Measurements from ENCODE around the gene MBD5.

The MBD5 gene

GRCh38 chr2:148234143-148234542 is 213.3 kb downstream of the MBD5 start:
- no peak for DNase-seq

DNA sequence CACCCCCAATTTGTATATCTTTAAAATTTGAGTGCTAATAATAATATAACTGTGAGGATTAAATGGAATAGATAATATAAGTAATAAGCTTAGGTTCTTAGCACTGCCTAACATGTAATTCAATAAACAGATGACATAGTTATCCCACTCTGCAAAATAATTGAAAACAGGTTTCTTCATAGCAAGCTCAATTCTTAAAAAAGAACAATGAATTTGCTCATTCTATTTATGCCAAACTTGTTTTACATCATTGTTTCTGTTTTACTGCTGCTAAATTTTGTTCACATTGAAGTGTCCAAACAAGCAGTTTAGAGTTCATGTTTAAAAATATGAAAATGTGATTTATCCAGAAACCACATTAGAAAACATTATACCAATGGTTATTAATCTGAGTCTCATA is 217.0 kb downstream of the MBD5 start:
- no peak for DNase-seq

DNA sequence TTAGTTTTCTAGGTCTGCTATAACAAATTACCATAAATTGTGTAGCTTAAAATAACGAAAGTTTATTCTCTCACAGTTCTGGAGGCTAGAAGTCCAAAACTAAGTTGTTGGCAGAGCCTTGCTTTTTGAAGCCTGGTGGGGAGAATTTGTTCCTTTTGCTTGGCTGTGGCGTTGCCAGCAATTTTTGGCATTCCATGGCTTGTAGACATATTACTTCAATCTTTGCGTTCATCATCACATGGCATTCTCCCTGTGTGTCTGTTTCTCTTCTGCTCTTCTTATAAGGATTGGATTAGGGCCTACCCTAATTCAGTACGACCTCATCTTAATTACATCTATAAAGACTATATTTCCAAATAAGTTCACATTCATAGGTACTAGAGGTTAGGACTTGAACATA is 217.7 kb downstream of the MBD5 start:
- DNase-seq, result no peak

- DNase-seq, result no peak
Measured at GRCh38 chr2:148240838-148241237, 219.9 kb downstream of the MBD5 start.

- no peak for DNase-seq
Measured at GRCh38 chr2:148244593-148245292, 223.9 kb downstream of the MBD5 start.

GRCh38 chr2:148251993-148252392 is 231.1 kb downstream of the MBD5 start:
- DNase-seq, result no peak

DNA sequence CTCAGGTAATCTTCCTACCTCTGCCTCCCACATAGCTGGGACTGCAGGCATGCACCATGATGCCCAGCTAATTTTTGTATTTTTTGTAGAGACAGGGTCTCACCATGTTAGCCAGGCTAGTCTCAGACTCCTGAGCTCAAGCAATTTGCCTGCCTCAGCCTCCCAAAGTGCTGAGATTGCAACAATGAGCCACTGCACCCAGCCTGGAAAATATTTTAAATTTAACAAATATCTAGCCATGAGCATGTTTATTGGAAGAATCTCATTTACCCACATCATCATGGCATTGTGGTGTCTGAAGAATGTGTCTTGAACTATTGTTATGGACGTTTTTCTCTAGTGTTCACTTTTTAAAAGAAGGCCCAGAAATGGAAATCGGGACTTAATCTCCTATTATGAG is 231.8 kb downstream of the MBD5 start:
- no peak for DNase-seq

- DNase-seq, result no peak
Measured at GRCh38 chr2:148253685-148254084, 232.8 kb downstream of the MBD5 start.

DNA sequence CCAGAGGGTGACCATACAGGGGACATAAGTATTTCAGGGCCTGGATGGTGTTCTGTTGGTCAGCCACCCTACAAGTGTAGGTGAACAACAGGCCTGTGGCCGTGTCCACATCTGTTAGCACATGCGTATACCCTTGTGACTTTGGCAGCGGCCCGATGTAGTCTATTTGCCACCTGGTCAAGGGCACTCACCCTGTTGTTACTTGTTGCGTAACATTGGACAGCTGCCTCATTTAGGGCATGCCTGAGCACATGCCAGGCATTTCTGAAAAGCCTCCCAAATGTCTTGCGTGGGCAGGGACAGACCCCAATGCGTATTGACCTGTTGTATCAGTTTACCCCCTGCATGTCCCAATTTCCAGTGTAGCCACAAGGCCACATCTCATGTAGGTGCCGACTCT is 235.0 kb downstream of the MBD5 start:
- no peak for DNase-seq

DNA sequence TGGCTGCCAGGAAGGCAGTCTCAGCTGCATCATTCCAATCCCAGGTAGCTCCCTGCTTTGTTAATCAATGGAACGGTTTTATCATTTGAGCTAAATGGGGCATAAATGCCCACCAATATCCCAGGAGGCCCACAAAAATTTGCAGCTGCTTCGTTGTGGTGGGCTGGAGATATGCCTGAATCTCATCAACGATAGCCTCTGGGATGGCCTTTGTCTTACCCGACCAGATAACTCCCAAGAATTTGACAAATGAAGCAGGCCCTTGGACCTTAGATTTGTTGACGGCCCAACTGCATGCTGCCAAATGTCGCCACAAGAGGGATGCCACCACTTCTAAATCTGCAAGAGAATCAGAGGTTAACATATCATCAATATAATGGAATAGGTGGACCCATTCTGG is 236.4 kb downstream of the MBD5 start:
- DNase-seq, result no peak

GRCh38 chr2:148258124-148258523 is 237.2 kb downstream of the MBD5 start:
- no peak for DNase-seq

DNA sequence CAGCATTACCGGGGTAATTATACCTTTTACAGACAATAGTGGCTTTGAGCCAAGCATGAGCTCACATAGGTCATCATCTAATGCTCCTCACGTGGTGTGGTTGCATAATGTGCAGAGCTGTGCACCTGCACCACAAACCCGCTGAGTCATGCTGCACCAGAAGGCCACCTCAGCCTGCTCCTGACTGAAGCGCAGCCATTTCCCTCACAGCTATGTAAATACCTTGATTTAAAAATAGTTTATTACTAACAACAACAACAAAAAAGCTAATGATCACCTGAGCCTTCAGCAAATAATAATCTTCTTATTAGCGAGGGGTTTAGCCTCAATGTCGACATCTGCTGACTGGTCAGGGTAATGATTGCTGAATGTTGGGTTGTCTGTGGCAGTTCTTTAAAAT is 238.8 kb downstream of the MBD5 start:
- no peak for DNase-seq

- no peak for DNase-seq
Measured at GRCh38 chr2:148263890-148264289, 243.0 kb downstream of the MBD5 start.

DNA sequence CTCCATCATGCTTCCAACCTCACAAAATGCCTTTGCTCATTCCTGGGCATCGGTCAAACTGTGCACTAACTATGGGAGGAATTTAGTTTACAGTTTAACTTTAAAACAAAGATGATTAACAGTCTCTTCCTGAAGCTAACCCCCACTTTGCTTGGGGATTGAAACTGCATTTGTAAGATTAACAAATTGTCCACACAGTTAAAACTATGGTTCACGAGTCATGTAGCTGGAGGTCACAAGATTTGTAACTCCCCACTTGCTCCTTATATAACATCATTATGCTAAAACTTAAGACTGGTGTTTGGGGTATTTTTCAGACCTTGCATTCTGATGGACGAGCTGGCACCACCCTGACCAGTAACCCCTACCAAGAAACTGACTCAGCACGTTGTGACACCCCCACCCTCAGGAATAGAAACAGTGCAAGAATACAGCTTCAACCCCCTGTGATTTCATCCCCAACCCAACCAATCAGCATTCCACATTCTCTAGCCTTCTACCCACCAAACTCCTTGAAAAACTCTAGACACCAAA is 252.3 kb downstream of the MBD5 start:
- no peak for DNase-seq

DNA sequence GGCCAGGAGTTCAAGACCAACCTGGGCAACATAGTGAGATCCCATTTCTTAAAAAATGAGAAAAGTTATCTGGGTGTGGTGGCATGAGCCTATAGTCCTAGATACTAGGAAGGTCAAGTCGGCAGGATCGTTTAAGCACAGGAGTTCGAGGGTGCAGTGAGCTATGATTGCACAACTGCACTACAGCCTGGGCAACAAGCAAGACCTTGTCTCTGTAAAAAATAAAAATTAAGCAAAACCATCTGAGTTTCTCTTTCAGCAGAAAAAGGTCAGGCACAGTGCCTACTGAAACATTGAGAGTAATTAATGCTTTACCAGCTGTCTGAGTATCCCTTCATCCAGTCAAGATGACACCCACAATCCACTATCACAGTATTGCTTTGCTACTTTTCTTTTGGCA is 258.3 kb downstream of the MBD5 start:
- no peak for DNase-seq

- no peak for DNase-seq
Measured at GRCh38 chr2:148282201-148282600, 261.3 kb downstream of the MBD5 start.

GRCh38 chr2:148292431-148292830 is 271.5 kb downstream of the MBD5 start:
- DNase-seq, result no peak

DNA sequence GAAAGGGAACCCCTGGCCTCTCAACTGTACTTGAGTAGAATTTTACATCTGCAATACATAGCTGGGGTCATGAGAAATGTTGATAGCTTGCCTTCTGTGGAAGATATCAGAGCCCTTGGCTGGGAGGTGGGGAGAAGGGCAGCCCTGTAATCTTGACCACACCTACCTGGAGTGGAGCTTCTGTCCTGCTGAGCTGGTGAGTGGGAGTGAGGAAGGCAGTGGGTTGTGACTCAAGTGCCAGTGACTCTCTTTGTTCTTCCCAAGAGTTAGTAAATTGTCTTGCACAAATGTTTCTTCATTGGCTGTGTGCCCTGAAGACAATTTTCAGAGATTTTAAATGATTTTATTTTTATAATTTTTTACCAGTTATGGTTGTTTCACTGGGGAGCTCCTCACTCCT is 277.3 kb downstream of the MBD5 start:
- no peak for DNase-seq

DNA sequence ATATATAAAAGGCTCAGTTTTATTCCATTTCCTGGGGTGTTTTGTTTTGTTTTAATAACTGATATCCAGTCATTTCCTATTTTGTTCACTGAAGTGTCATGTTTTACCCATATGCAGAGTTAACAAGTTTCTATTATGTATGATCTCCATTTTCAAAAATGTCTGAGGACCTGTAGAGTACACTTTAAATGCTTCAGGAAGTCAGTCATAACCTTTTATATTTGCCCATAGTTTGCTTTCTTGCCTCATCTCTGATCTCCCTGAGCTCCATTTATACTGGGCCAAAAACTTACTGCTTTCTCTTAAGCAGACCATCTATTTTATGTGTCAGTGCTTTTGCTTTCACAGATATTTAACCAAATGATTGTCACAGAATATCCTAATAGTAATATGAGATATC is 278.7 kb downstream of the MBD5 start:
- DNase-seq, result no peak

- no peak for DNase-seq
Measured at GRCh38 chr2:148300544-148300943, 279.7 kb downstream of the MBD5 start.

GRCh38 chr2:148301362-148301761 is 280.5 kb downstream of the MBD5 start:
- DNase-seq, result no peak

DNA sequence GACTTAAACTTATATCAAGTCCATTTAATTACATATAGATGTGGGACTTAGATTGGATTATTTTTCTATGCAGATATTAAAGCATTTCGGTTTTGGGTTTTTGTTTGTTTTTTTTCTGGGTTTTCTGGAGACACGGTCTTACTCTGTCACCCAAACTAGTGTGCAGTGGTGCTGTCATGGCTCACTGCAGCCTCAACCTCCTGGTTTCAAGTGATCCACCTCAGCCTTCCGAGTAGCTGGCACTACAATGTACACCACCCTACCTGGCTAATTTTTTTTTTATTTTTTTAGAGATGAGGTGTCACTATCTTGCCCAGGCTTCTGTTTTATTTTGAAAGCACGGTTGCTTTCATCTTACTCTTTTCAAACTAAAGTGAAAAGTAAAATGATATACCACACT is 281.6 kb downstream of the MBD5 start:
- DNase-seq, result no peak

DNA sequence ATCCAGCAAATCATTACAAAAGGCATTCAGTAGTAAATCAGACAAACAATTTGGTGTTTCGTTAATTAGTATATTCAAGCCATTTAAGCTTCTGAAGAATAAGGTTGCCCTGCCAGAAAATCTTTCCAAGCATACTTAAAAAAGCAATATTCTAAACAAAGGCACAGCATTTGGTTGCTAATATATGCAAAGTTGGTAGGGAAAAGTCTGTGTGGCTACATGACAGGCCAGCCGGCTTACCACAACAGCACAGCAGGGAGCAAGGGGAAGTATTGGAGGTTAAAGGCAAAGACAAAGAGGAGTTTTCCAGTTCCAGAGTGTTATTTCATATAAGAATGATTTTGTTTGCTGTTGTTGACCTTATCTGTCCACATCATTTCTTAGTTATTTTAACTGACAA is 282.3 kb downstream of the MBD5 start:
- no peak for DNase-seq

- DNase-seq, result no peak
Measured at GRCh38 chr2:148305476-148305875, 284.6 kb downstream of the MBD5 start.

DNA sequence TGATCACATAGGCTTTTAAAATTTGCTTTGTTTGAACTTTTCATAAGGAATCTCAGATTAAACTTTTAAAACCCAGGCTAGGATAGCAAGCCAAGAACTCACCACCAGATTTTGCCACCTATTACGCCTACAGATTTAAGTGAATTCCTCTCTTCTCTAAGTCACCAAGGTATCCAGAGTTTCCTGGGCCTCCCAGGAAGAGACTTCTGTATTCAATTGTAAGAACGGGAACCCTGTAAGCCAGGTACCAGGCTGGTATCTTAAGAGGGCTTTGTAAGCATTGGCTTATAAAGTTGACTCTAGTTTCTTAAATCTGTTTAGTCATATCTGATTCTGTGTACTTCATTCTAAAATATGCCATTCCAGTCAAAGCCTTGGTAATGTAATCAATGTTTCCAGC is 285.1 kb downstream of the MBD5 start:
- DNase-seq, result no peak
